ENCODE results near the gene DR1.
"Not testable (repeated sequence)": the region's sequence is repeated elsewhere in the genome, so short reads cannot be mapped to it uniquely, and the experiment has no call there.

Gene DR1

DNA sequence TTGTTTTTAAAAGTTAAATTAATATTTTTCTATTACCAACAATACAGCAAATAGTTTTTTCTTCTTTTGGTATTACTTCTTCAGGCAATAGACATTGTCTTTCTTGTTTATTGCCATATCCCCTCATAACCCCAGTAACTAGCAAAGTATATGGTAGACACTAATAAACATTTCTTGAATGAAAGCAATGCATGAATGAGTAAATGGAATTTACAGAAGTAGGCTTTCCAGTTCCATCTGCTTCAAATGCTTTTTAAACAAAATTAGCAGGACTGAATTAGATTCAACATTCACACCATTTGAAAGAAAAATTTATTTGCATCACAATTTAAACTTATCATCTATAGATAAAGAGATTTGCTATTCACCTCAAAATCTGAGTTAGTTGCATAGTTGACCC is 5.6 kb upstream of the DR1 start:
- no peak for DNase-seq (ENCODE audit: low spot score)

DNA sequence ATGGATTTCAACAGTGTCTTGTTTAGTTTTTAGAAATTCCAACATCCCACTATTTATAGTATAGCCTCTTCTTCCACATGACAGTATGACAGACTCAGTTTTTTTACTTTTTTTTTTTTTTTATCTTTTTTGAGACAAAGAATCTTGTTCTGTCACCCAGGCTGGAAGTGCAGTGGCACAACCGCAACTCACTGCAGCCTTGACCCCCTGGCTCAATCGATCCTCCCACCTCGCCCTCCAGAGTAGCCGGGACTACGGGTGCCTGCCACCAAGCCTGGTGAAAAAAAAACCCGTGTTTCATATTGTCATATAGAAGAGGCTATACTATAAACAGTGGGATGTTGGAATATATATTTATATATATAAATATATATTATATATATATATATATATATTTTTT is 1.2 kb upstream of the DR1 start:
- no peak for DNase-seq (ENCODE audit: low spot score)

DNA sequence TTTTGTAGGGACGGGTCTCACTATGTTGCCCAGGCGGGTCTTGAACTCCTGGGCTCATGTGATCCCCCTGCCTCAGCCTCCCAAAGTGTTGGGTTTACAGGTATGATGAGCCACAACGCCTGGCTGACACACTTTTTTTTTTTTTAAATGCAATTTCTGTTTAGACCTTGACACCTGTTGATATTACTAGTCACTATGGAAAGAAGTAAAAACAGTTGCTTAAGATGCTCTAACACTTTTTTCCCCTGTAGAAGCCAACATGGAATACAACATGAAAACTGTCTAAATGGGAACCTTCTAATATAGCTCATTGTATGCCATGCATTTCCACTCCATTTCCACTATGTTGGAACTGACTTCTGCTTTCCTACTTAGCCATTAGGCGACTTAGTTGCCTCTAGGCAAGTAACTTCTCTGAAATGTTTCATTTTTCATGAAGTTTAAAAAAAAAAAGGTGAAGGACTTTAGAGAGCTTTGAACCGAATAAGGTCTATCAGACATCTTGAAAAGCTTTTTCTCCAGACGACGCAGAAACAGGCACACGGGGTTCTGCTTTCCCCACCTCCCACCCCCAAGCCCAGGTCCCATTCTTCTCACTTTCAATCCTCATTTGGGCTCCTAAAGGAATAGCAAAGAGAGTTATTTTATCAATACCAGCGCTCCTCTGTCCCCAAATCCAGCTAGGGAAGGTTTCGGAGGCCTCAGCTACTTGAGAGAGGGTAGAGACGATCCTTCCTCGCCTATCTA is 648 bp upstream of the DR1 start:
- no peak for DNase-seq (ENCODE audit: low spot score)

DNA sequence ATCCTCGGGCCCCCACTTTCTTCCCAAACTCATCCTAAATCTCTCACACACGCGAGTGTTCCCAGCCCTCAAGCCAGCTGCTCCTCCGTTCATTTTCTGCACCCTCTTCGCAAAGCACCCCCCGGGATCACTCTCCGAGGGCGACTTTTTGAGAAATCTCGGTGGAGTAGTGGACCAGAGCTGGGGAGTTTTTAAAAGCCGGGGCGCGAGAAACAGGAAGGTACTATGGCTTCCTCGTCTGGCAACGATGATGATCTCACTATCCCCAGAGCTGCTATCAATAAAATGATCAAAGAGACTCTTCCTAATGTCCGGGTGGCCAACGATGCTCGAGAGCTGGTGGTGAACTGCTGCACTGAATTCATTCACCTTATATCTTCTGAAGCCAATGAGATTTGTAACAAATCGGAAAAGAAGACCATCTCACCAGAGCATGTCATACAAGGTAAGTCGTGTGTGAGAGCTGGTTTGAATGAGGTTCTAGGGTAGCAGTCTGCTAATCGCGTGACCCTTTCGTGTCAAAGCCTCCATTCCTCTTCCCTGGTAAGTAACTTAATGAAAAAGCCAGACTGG is 800 bp downstream of the DR1 start:
- DNase-seq (ENCODE audit: low spot score): no peak

DNA sequence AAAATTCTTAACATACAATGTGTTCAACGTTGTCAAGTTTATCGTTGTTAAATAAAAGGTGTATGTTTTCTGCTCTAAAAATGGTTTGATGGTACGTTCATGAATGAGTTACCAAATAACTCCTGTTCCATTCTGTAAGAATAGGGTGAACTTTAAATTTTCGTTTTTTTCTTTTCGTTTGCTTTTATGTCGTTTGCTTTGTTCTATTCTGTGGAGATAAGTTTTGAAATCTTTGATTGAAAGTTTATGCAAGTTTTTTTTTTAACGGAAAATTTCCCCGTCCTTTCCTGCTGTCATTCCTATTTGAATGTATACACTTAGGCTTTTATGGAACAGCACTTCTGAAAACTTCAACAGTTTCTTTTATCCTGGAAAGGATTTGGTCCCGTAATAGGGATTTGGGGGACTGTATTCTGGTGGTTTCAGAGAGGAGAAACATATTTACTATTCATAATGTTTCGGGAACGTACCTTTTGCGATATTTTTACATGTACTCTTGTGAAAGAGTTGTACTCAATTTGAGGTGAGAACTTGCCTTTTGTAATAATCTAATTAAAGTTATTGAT is 1.7 kb downstream of the DR1 start:
- DNase-seq (ENCODE audit: low spot score): no peak

DNA sequence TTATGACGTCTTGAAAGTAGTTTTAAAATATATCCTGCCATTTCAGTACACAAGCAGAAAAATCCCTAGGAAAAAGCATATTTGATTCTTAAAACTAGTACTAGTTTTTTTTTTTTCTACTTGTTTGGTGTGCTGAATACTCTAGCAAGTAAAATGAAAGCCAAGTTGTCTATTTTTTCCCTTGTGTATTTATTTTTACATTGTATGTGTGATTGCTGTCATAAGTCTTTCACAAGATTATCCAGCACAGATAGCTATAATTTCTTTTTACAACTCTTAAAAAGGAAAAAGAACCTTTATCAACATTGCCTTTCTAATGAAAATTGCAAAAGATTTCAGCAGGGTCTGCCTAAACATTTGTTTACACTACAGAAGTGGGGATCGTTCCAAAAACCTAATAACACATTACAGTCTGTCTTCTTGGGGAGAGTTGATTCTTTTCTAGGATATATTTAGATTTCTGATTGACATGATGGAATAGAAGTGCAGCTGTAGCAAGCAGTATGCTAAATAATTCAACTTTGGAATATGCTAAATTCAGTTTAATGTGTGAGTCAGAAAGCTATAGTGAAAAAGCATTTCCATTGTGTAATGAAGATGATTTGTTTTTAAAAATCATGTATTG is 2.5 kb downstream of the DR1 start:
- DNase-seq (ENCODE audit: low spot score): no peak

DNA sequence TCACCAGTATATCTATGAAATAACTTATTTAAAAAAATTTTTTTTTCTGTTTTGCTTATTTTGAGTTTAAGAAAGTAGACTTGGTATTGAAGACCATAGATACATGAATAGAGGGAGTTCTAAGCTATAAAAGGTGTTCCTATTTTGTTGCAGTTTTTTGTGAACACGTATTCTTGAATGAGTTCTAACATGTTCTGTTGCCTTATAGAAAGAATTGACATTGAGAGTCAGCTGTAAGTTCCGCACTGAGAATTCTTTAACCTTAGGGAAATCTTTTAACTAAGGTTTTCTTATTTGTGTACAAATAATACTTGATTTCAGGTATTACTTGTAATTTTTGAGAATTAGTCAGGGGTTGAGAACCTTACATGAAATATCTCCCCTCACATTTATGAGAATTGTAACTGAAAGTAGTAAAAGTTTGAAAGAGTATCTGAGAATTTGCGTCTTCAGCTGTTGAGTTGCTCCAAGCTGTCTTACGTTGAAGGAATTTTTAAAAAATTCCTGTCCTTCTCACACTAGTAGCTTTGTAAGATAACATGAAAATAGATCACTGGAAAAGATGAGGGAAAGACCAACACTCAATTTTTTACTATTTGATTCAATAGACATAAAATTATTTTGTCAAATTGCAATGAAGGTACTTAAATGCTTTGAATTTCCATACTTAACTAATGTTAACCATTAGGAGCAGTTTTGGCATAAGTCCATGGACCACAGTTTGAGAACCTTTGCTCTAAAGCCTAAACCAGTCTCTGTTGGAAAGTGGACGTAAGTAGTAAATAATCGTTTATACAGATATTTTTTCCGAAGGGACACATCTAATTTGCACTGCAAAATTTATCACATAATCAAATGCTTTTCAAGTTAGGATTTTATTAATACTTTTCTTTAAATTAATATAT is 3.8 kb downstream of the DR1 start:
- no peak for DNase-seq (ENCODE audit: low spot score)

DNA sequence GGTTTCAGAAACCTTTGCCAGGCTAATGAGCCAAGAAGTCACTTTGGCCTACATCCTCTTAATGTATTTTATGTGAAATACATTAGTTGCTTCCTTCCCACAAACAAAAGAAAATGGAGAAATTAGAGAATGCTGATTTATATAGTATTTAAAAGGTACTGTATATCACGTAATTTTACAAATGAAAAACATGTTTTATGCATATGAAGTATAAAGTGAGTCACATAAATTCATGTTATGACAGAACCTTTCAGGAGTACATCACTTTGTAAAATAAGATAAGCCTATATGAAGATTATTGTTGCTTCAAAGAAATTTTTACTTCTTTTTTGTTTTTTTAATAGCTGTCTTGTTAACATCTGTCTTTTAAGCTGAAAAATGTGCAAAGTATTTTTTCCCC is 4.6 kb downstream of the DR1 start:
- DNase-seq (ENCODE audit: low spot score): no peak

DNA sequence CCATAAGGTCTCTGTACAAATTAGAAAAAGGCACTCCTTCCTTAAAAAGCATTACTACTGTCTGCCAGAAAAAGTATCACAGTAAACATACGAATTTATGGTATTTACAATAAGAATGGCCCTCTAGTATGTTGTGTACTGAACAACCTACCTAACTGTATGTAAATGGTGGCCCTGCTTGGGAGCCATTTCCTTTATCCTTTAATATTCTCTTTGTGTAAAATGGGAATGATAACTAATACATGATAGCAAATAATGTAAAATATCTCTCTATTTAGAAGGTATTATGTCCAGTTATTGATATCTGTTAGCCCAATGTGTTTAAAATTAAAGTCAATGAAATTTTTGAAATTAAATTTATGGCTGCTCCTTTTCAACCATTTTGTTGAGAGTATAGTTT is 5.2 kb downstream of the DR1 start:
- no peak for DNase-seq (ENCODE audit: low spot score)

DNA sequence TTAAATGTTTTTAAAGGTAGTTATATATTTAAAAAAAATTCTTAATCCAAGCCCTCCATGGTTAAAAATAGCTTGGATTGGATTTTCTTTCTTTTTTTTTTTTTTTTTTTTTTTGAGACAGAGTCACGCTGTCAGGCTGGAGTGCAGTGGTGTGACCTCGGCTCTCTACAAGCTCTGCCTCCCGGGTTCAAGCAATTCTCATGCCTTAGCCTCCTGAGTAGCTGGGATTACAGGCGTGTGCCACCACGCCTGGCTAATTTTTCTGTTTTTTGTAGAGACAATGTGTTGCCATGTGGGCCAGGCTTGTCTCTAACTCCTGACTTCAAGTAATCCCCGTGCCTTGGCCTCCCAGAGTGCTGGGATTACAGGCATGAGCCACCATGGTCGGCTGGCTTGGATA is 5.6 kb downstream of the DR1 start:
- not testable (repeated sequence) for DNase-seq (ENCODE audit: low spot score)

DNA sequence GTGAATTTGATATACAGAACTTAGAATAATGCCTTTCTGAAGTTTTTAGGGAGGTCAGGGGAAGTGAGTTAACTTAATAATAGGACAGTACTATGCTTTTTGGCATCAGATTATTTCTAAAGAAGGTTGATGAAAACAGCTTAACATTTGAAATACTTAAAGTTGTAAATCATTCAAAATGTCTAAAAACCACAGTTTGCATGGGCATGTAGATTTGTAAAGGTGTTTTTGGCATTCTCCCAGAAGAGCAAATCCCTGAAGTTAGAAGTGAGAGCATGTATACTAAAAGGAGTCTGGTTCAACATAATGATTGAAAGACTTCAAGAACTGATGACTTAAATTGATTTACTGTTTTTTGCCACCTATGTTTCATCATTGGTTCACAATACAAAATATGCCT is 6.7 kb downstream of the DR1 start:
- DNase-seq (ENCODE audit: low spot score): no peak

DNA sequence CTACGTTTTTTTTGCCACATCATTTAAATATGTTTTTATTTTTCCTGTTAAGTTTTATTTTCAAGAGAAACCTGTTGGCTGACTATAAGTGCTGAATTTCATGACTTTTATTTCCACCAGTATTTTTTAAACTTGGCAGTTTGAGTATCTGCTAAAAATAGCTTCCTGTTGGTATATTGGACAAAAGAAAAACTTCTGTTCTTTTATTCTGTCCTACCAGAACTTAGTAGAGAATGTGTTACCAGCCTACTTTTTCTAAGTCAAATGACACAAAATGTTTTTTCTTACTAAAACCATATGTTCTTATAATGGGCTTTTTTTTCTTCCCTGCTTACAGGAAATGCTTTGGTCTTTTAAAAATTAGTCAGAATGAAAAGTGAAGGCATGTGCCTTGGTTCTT is 7.6 kb downstream of the DR1 start:
- peak; percentile 10 for DNase-seq (ENCODE audit: low spot score)

DNA sequence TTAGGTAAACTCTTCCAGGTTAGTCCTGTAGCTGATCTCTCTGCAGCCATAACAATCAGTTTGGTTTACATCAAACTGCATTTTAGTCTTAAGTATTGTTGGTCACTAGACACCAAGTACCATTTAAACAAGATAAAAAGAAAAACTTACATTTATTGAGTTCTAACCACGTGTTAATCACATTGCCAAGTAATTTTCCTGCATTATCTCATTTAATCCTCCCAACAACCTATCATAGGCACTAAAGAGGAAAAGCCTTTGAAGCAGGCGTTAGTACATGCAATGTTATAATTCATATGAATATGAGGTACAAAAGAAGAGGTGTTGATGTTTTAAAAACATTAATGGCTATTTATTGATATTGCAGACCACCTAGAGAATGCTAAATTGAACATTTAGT is 9.0 kb downstream of the DR1 start:
- DNase-seq (ENCODE audit: low spot score): no peak

DNA sequence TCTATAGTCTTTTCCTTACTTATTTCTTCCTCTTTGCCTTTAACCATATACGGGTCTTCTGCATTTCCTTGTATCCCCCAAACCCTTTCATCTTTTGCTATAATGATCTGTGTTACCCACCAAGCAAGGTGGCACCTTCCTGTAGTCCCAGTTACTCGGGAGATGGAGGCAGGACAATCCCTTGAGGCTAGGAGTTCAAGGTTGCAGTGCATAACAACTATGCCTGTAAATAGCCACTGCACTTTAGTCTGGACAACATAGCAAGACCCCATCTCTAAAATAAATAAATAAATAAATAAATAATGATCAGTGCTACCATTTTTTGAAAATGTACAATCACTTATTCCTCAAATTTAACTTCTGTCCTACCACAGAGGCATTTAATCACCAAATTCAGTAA is 11.5 kb downstream of the DR1 start:
- no peak for DNase-seq (ENCODE audit: low spot score)

DNA sequence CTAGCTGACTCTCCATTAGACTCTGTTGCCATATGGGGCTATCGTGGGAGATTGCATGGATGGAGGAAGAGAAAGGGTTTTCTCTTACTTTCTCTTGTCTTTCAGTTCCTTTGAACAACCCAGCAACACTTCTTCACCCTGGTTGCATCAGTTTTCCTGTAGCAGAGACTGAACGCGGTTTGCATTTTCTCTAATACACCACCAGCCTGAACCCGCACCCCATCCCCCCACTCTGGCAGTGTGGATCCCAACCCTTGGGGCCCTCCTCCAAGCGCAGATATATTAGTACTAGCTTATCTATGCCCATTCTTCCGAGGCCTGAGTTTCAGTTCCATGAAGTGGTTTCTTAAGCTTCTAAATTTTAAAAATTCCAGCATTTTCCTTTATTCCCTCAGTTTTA is 12.6 kb downstream of the DR1 start:
- peak; percentile 11 for DNase-seq (ENCODE audit: low spot score)

DNA sequence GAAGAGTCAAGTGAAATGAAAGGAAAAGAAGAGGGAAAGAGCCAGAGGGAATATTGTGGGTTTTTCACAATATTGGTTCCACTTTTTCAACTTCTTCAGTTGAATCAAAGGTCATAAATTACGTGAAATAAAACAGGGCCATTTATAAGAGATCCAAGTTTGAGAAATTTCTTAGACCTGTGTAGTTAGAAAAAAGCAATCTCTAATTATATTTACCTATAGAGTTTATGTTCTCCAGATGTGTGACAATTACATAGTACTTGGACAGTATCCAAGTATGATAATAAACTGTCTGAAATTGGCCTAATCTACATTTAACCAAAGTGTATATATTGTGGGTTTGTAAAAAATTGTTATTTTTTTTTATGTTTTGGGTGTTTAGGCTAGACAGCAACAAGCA is 14.4 kb downstream of the DR1 start:
- DNase-seq (ENCODE audit: low spot score): no peak

DNA sequence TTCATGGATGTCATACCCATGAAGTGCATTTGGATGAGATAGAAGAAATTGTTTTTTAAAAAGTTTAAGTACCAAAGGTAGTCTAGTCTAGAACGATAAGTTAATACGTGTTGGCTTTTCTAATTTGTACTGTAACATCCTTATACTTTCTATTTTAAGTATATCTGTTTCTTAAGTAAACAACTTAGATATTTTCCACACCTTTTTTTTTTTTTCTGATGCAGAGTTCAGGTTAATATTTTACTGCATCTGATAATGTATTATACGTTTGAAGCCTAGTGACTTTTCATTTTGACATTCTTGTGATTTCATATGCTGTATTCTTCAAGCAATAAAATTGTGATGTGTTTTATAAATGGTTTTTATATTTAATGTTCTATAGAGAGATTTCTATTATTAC is 16.5 kb downstream of the DR1 start:
- DNase-seq (ENCODE audit: low spot score): no peak

DNA sequence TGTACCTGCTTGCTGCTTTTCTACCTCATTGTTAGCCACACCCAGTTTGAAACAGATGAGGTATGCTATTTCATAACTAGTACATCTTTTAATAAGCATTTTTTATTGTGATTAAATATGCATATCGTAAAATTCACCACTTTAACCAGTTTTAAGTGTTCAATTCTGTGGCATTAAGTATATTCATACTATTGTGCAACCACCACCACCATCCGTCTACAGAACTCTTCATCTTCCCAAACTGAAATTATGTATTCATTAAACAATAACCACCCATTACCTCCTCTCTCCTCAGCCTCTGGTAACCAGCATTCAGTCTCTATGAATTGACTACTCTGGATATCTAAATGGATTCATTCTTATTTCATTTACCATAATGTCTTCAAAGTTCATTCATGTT is 20.1 kb downstream of the DR1 start:
- DNase-seq (ENCODE audit: low spot score): no peak

DNA sequence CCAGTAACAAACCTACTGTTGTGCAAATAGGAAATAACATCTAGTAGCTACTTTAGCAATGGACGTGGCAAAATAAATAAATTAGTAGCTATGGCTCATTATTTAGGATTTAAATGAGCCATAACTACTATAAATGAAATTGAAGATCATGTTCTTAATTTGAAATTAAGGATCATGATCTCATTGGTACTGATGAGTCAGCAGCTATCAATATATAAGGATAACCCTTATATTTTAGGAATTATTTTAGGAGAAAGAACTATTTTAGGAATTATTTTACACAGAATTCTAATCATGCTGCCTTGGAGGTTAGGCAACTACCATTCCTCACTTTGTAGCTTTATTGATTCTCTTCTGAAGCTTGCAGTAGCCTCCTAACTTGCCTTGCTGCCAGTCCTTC is 24.0 kb downstream of the DR1 start:
- no peak for DNase-seq (ENCODE audit: low spot score)

DNA sequence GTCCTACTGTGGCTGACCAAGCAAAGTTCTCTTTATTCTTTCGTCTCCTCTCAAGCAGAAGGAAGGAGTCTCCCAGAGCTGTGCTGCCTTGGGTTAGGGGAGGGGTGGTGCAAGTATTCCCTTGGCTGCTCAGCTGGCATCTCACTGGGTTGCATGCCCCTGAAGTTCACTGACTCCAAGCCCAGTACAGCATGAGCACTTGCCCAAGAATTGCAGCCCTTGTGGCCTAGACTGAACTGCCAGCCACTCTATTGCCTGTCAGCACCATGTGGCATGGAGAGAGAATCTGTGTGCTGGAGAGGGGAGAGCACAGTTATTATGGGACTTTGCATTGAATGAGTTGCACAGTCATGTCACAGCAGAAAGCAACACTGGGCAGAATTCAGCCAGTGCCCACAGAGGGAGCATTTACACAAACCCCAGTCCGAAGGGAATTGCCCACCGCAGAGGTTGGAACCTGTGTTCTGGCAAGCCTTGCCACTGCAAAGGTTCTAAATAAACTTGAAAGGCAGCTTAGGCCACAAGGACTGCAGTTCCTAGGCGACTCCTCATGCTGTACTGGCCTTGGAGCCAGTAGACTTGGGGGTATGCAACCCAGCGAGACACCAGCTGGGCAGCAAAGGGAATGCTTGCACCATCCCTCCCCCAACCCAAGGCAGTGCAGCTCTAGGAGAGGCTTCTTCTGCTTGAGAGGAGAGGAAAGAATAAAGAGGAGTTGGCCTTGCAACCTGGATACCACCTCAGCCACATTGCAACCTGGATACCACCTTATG is 28.8 kb downstream of the DR1 start:
- no peak for DNase-seq (ENCODE audit: low spot score)

DNA sequence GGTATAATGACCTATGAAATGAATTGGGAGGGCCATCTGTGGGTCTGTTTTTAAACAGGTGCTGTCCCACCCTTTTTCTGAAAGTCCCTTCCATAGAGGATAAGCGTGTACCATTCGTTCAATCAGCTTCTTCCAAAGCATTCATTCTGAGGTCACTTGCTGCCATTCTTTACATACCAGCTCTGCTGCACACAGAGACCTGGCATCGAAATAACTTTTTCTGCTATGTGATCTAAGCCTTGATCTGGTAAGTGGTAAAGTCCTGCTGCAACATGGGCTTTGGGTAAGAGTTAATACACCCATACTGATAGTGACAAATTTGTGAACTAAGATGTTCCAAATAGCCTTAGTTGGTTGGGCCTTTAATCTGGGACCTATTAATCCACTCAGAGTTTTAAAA is 38.9 kb downstream of the DR1 start:
- no peak for DNase-seq (ENCODE audit: low spot score)

DNA sequence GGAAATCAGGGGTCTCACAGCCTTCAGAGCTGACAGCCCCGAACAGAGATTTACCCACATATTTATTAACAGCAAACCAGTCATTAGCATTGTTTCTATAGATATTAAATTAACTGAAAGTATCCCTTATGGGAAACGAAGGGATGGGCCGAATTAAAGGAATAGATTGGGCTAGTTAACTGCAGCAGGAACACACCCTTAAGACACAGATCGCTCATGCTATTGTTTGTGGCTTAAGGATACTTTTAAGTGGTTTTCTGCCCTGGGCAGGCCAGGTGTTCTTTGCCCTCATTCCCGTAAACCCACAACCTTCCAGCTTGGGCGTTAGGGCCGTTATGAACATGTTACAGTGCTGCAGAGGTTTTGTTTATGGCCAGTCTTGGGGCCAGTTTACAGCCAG is 40.6 kb downstream of the DR1 start:
- not testable (repeated sequence) for DNase-seq (ENCODE audit: low spot score)
